HAP-1 (cell line): ENCODE results near the gene NDST4.

Experiments
- DNase-seq, 2 experiments: peaks; one replicate each; pipeline ENCODE4 v3.0.0-alpha.2; 2016 to 2020; ENCODE audit warnings: low spot score in 2 of 2
- H3K27me3 ChIP-seq: fragments of 250-450 bp; sonication (Bioruptor Pico); 2 replicates; pipeline ENCODE4 v1.5.1; 2020; ENCODE audit warnings: low read depth, mild to moderate bottlenecking, moderate library complexity
- H3K36me3 ChIP-seq: fragments of 250-450 bp; sonication (Bioruptor Pico); replicated peaks from 2 replicates; pipeline ENCODE4 v1.5.1; 2020; ENCODE audit warnings: mild to moderate bottlenecking
- H3K4me1 ChIP-seq: fragments of 250-450 bp; sonication (Bioruptor Pico); 2 replicates; pipeline ENCODE4 v1.5.1; 2020; ENCODE audit warnings: mild to moderate bottlenecking
- H3K4me3 ChIP-seq: fragments of 250-450 bp; sonication (Bioruptor Pico); 2 replicates; pipeline ENCODE4 v1.5.1; 2020; ENCODE audit warnings: mild to moderate bottlenecking, moderate library complexity
- H3K9me3 ChIP-seq: fragments of 250-450 bp; sonication (Bioruptor Pico); 2 replicates; pipeline ENCODE4 v1.5.1; 2020; ENCODE audit warnings: mild to moderate bottlenecking, moderate library complexity
- in situ Hi-C: fragments of 300-500 bp; cut with MboI; formaldehyde crosslinking; loops from 3 replicates; pipeline ENCODE4 v1.14.3; 2020; ENCODE audit warnings: low sequenced_read_pairs, inconsistent platforms, mixed read lengths

The NDST4 gene

GRCh38 chr4:114921191-114921590, 192.2 kb downstream of the NDST4 start:
- no peaks in the 10 kb centered on the region for H3K9me3 ChIP-seq
- DNase-seq, result no peak
- no peaks in the 10 kb centered on the region for H3K36me3 ChIP-seq
- no peaks in the 10 kb centered on the region for H3K4me1 ChIP-seq
- in situ Hi-C loops, result no loop called here
- no peak overlapping the region for H3K4me3 ChIP-seq
- no peaks in the 10 kb centered on the region for H3K27me3 ChIP-seq

- DNase-seq, result no peak
- in situ Hi-C loops, result no loop called here
- no peaks in the 10 kb centered on the region for H3K4me1 ChIP-seq
Observed at GRCh38 chr4:114911111-114911510, 202.3 kb downstream of the NDST4 start.

GRCh38 chr4:114907568-114907967, 205.9 kb downstream of the NDST4 start:
- Histone ChIP-seq H3K27me3 (no peaks in the 10 kb centered on the region), H3K36me3 (no peaks in the 10 kb centered on the region), H3K4me3 (no peak overlapping the region), H3K9me3 (no peaks in the 10 kb centered on the region), H3K4me1 (no peaks in the 10 kb centered on the region)
- no peak for DNase-seq
- in situ Hi-C loops, result no loop called here

More at GRCh38 chr4:114911111-114911510, 202.3 kb downstream of the NDST4 start:
- no peaks in the 10 kb centered on the region for H3K9me3 ChIP-seq
- no peaks in the 10 kb centered on the region for H3K36me3 ChIP-seq
- H3K27me3 ChIP-seq, result no peaks in the 10 kb centered on the region
- H3K4me3 ChIP-seq, result no peak overlapping the region

GRCh38 chr4:114905017-114905416, 208.4 kb downstream of the NDST4 start:
- in situ Hi-C loops, result no loop called here
- Histone ChIP-seq H3K4me3 (no peak overlapping the region), H3K4me1 (no peaks in the 10 kb centered on the region), H3K36me3 (no peaks in the 10 kb centered on the region), H3K27me3 (no peaks in the 10 kb centered on the region), H3K9me3 (no peaks in the 10 kb centered on the region)
- peak in 1 of 2 experiments; percentile 31 for DNase-seq

GRCh38 chr4:114900934-114901333, 212.5 kb downstream of the NDST4 start:
- H3K4me1 ChIP-seq, result no peaks in the 10 kb centered on the region
- H3K9me3 ChIP-seq, result no peaks in the 10 kb centered on the region
- H3K27me3 ChIP-seq, result no peaks in the 10 kb centered on the region
- H3K36me3 ChIP-seq, result no peaks in the 10 kb centered on the region
- no peak for DNase-seq
- H3K4me3 ChIP-seq, result no peak overlapping the region
- in situ Hi-C loops, result no loop called here

- Histone ChIP-seq H3K9me3 (no peaks in the 10 kb centered on the region), H3K4me3 (no peak overlapping the region), H3K4me1 (peaks cover 21% of the 10 kb centered on the region), H3K36me3 (no peaks in the 10 kb centered on the region), H3K27me3 (no peaks in the 10 kb centered on the region)
- DNase-seq, result peak in 1 of 2 experiments; percentile 6
- in situ Hi-C loops, result no loop called here
Observed at GRCh38 chr4:114890773-114891172, 222.6 kb downstream of the NDST4 start.

- Histone ChIP-seq H3K36me3 (no peaks in the 10 kb centered on the region), H3K4me1 (peaks cover 22% of the 10 kb centered on the region), H3K27me3 (no peaks in the 10 kb centered on the region), H3K9me3 (no peaks in the 10 kb centered on the region), H3K4me3 (no peak overlapping the region)
- in situ Hi-C loops, result no loop called here
- peak in 1 of 2 experiments; percentile 90 for DNase-seq
Observed at GRCh38 chr4:114886761-114887160, 226.7 kb downstream of the NDST4 start.

- DNase-seq, result no peak
- in situ Hi-C loops, result no loop called here
- Histone ChIP-seq H3K4me1 (peaks cover 16% of the 10 kb centered on the region), H3K9me3 (no peaks in the 10 kb centered on the region), H3K36me3 (no peaks in the 10 kb centered on the region), H3K4me3 (no peak overlapping the region), H3K27me3 (no peaks in the 10 kb centered on the region)
Observed at GRCh38 chr4:114883641-114884040, 229.8 kb downstream of the NDST4 start.

- in situ Hi-C loops, result no loop called here
- DNase-seq, result no peak
- no peaks in the 10 kb centered on the region for H3K9me3 ChIP-seq
- H3K4me3 ChIP-seq, result no peak overlapping the region
- no peaks in the 10 kb centered on the region for H3K36me3 ChIP-seq
- no peaks in the 10 kb centered on the region; the same call in 1 of the 2 replicates for H3K4me1 ChIP-seq
- no peaks in the 10 kb centered on the region for H3K27me3 ChIP-seq
Observed at GRCh38 chr4:114879916-114880669, 233.3 kb downstream of the NDST4 start.

GRCh38 chr4:114875630-114876029, 237.8 kb downstream of the NDST4 start:
- in situ Hi-C loops, result no loop called here
- no peak for DNase-seq
- Histone ChIP-seq H3K27me3 (no peaks in the 10 kb centered on the region), H3K36me3 (no peaks in the 10 kb centered on the region), H3K4me1 (no peaks in the 10 kb centered on the region; the same call in 1 of the 2 replicates), H3K9me3 (no peaks in the 10 kb centered on the region), H3K4me3 (no peak overlapping the region)

- no peaks in the 10 kb centered on the region for H3K36me3 ChIP-seq
- in situ Hi-C loops, result no loop called here
- H3K4me1 ChIP-seq, result no peaks in the 10 kb centered on the region; the same call in 1 of the 2 replicates
- no peaks in the 10 kb centered on the region for H3K27me3 ChIP-seq
- H3K9me3 ChIP-seq, result no peaks in the 10 kb centered on the region
- DNase-seq, result no peak
- H3K4me3 ChIP-seq, result no peak overlapping the region
Observed at GRCh38 chr4:114874321-114874720, 239.1 kb downstream of the NDST4 start.

- no peaks in the 10 kb centered on the region for H3K4me1 ChIP-seq
- DNase-seq, result no peak
- no peaks in the 10 kb centered on the region for H3K27me3 ChIP-seq
- H3K9me3 ChIP-seq, result no peaks in the 10 kb centered on the region
- in situ Hi-C loops, result no loop called here
- no peak overlapping the region for H3K4me3 ChIP-seq
- H3K36me3 ChIP-seq, result no peaks in the 10 kb centered on the region
Observed at GRCh38 chr4:114870987-114871386, 242.4 kb downstream of the NDST4 start.

GRCh38 chr4:114866901-114867670, 246.3 kb downstream of the NDST4 start:
- Histone ChIP-seq H3K4me3 (no peak overlapping the region), H3K27me3 (no peaks in the 10 kb centered on the region), H3K36me3 (no peaks in the 10 kb centered on the region), H3K9me3 (no peaks in the 10 kb centered on the region), H3K4me1 (no peaks in the 10 kb centered on the region)
- in situ Hi-C loops, result no loop called here
- DNase-seq, result no peak

GRCh38 chr4:114864060-114864459, 249.4 kb downstream of the NDST4 start:
- DNase-seq, result no peak
- Histone ChIP-seq H3K4me3 (no peak overlapping the region), H3K9me3 (no peaks in the 10 kb centered on the region), H3K4me1 (no peaks in the 10 kb centered on the region), H3K36me3 (no peaks in the 10 kb centered on the region), H3K27me3 (no peaks in the 10 kb centered on the region)
- in situ Hi-C loops, result no loop called here
